Medulla oblongata (tissue), 1 donor: Measurements from ENCODE around the gene ADCY9.
"Not testable (repeated sequence)": the region's sequence is repeated elsewhere in the genome, so short reads cannot be mapped to it uniquely, and the experiment has no call there.

Source experiments
- DNase-seq: peaks from one replicate; pipeline ENCODE4 v3.0.0-alpha.2; 2015; ENCODE audit errors: extremely low spot score

Gene ADCY9

GRCh38 chr16:4093495-4094126, 22.6 kb downstream of the ADCY9 start:
- no peak for DNase-seq

GRCh38 chr16:4092547-4093265, 23.5 kb downstream of the ADCY9 start:
- DNase-seq, result no peak

- no peak for DNase-seq
Measured at GRCh38 chr16:4091240-4092012, 24.8 kb downstream of the ADCY9 start.

- DNase-seq, result peak; percentile 44
Measured at GRCh38 chr16:4090351-4090851, 25.8 kb downstream of the ADCY9 start.

GRCh38 chr16:4089811-4090301, 26.4 kb downstream of the ADCY9 start:
- DNase-seq, result no peak

- DNase-seq, result no peak
Measured at GRCh38 chr16:4089251-4089810, 26.9 kb downstream of the ADCY9 start.

DNA sequence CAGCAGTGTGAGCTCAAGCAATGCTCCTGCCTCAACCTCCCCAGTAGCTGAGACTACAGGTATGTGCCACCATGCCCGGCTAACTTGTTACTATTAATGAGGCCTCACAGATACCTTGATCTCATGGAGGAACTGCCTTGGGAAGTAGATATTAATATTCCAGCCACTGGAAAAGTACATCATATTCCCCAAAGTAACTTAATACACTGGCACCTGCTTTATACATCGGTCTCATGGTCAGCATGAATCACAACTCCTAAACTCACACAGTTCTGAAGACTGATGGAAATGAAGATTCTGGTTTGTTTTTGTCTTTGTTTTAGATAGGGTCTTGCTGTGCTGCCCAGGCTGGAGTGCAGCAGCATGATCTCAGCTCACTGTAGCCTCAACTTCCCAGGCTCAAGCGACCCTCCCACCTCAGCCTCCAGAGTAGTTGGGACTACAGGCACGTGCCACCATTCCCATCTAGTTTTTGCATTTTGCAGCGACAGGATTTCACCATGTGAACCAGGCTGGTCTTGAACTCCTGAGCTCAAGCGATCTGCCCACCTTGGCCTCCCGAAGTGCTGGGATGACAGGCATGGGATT, 28.2 kb downstream of the ADCY9 start:
- no peak for DNase-seq

GRCh38 chr16:4087099-4087885, 28.9 kb downstream of the ADCY9 start:
- DNase-seq, result no peak

- no peak for DNase-seq
Measured at GRCh38 chr16:4086153-4086552, 30.1 kb downstream of the ADCY9 start.

GRCh38 chr16:4085405-4085970, 30.8 kb downstream of the ADCY9 start:
- no peak for DNase-seq

DNA sequence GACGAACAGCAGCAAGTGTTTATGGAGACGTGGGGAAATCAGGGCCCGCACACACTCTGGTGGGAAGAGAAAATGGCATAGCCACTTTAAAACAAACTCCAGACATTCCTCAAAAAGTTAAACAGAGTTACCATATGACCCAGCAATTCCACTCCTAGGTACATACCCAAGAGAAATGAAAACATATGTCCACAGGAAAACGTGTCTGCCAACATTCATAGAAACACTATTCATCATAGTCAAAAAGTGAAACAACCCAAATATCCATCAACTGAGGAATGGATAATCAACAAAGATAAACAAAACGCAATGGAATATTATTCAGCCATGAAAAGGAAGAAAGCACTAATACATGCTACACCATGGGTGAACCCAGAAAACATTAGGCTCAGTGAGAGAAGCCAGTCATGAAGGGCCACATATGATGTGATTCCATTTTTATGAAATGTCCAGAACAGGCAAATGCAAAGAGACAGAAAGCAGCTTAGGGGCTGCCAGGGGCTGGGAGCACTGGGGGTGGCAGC, 32.8 kb downstream of the ADCY9 start:
- no peak for DNase-seq

GRCh38 chr16:4082474-4083044, 33.7 kb downstream of the ADCY9 start:
- DNase-seq, result no peak

DNA sequence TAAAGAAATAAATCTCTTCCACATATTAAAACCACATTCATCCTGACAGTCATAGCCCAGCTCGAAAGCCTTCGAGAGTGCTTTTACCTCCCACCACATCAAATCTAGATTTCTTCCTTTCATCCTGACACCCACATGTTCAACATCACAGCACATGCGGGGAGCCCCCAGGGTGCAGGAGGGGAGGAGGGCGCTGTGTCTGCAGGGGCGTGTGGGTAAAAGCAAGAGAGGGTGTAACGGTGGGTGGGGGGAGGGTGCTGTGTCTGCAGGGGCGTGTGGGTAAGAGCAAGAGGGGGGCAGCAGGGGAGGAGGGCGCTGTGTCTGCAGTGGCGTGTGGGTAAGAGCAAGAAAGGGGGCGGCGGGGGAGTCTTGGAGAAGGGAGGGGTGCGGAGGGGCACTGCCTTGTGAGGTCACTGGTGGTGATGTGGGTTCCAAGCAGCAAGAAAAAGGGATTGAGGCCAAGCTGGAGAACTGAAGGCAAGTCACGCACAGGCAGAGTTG, 34.7 kb downstream of the ADCY9 start:
- DNase-seq, result no peak

- DNase-seq, result no peak
Measured at GRCh38 chr16:4081047-4081446, 35.2 kb downstream of the ADCY9 start.

GRCh38 chr16:4077174-4077649, 39.0 kb downstream of the ADCY9 start:
- DNase-seq, result no peak

DNA sequence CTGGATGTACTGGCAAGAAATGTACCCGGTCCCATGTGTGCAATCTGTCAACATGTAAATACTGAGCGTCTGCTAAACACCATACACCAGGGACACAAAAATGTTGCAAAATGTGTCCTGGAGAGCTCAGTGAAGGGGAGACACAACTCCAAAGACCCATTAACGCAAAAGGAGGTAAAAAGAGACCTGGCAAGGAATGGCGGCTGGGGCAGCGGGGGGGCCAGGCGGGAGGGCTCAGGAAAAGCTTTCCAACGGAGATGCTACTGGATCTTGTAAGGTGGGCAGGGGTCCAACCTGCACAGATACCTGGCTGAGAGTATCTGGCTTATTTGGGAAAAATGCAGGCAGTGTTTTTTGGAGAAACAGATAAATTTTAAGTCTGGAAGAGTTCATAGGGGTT, 40.7 kb downstream of the ADCY9 start:
- no peak for DNase-seq

DNA sequence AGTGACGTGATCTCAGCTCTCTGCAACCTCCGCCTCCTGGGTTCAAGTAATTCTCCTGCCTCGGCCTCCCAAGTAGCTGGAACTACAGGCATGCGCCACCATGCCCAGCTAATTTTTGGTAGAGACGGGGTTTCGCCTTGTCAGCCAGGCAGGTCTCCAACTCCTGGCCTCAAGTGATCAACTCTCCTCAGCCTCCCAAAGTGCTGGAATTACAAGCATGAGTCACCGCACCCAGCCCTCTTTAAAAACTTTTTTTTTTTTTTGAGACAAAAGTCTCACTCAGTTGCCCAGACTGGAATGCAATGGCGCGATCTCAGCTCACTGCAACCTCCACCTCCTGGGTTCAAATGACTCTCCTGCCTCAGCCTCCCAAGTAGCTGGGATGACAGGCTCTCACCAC, 43.1 kb downstream of the ADCY9 start:
- DNase-seq, result not testable (repeated sequence)

- DNase-seq, result no peak
Measured at GRCh38 chr16:4071686-4072561, 44.3 kb downstream of the ADCY9 start.

- no peak for DNase-seq
Measured at GRCh38 chr16:4070936-4071335, 45.3 kb downstream of the ADCY9 start.
